ENCODE data around the gene TRERF1.

The TRERF1 gene

GRCh38 chr6:42176981-42177380, 274.7 kb downstream of the TRERF1 start:
- in situ Hi-C loops (cut with MboI; ENCODE audit: low sequenced_read_pairs): no loop called here

- in situ Hi-C loops (cut with MboI; ENCODE audit: low sequenced_read_pairs): no loop called here
These were observed 275.9 kb downstream of the TRERF1 start for GRCh38 chr6:42175860-42176259.
